ENCODE results near the gene SNORC. TPM values are rescaled to one million over a fixed set of nuclear protein-coding genes. Genes with fewer than 3 reads are reported as not detected.

The SNORC gene
- total RNA-seq, 2 experiments from 2014 or later: 0.13 to 1.4 TPM

GRCh38 chr2:232873909-232874641 is 4.0 kb downstream of the SNORC start:
- TF ChIP-seq EZH2phosphoT487 (IDR thresholded peaks at IDR 0.05; ENCODE audit: borderline replicate concordance, low read depth, low read length): no peak
- no peak for TF ChIP-seq CTCF (conservative IDR thresholded peaks at IDR 0.05; ENCODE audit: low read length)
- H3K9me3 ChIP-seq (ENCODE audit: low read length): no peaks in the 10 kb centered on the region
- ChIA-PET CTCF (ENCODE audit: unreplicated experiment) (no interaction called here), POLR2A (no interaction called here)
- DNase-seq (ENCODE audit: low spot score): no peak
- H3K4me3 ChIP-seq (ENCODE audit: low read depth, low read length, poor library complexity, severe bottlenecking): no peak overlapping the region
- H4K20me1 ChIP-seq (ENCODE audit: insufficient read depth, low read length): no peaks in the 10 kb centered on the region
- no peak overlapping the region for H3K27ac ChIP-seq (ENCODE audit: low read depth, low read length, poor library complexity, severe bottlenecking)
- no peaks in the 10 kb centered on the region for H3K9me2 ChIP-seq (ENCODE audit: insufficient read depth, low read length)
- no peaks in the 10 kb centered on the region for H3K4me1 ChIP-seq (ENCODE audit: insufficient read depth, low read length, poor library complexity, severe bottlenecking)
- H3K4me2 ChIP-seq (ENCODE audit: low read length): no peak overlapping the region
- no peaks in the 10 kb centered on the region for H3K36me3 ChIP-seq (ENCODE audit: insufficient read depth, low read length)
- no peaks in the 10 kb centered on the region for H3K79me2 ChIP-seq (ENCODE audit: insufficient read depth, low read depth, low read length)
- intact Hi-C loops (cut with micrococcal nuclease; ENCODE audit: unreplicated experiment): no loop called here
- no peak overlapping the region for H2AFZ ChIP-seq (ENCODE audit: low read length)
- BruUV-seq (replicated peaks): no TSS peak

GRCh38 chr2:232874677-232875223 is 4.7 kb downstream of the SNORC start:
- DNase-seq (ENCODE audit: low spot score): no peak
- Histone ChIP-seq H3K4me3 (ENCODE audit: low read depth, low read length, poor library complexity, severe bottlenecking) (no peak overlapping the region), H3K9me3 (ENCODE audit: low read length) (no peaks in the 10 kb centered on the region), H3K27ac (ENCODE audit: low read depth, low read length, poor library complexity, severe bottlenecking) (no peak overlapping the region), H4K20me1 (ENCODE audit: insufficient read depth, low read length) (no peaks in the 10 kb centered on the region), H3K36me3 (ENCODE audit: insufficient read depth, low read length) (no peaks in the 10 kb centered on the region), H3K79me2 (ENCODE audit: insufficient read depth, low read depth, low read length) (no peaks in the 10 kb centered on the region), H3K4me2 (ENCODE audit: low read length) (no peak overlapping the region), H3K9me2 (ENCODE audit: insufficient read depth, low read length) (no peaks in the 10 kb centered on the region), H2AFZ (ENCODE audit: low read length) (no peak overlapping the region), H3K4me1 (ENCODE audit: insufficient read depth, low read length, poor library complexity, severe bottlenecking) (no peaks in the 10 kb centered on the region)
- no peak for TF ChIP-seq EZH2phosphoT487 (IDR thresholded peaks at IDR 0.05; ENCODE audit: borderline replicate concordance, low read depth, low read length)
- TF ChIP-seq CTCF (conservative IDR thresholded peaks at IDR 0.05; ENCODE audit: low read length): no peak
- ChIA-PET CTCF (ENCODE audit: unreplicated experiment) (no interaction called here), POLR2A (no interaction called here)
- BruUV-seq (replicated peaks): no TSS peak
- intact Hi-C loops (cut with micrococcal nuclease; ENCODE audit: unreplicated experiment): no loop called here

Data from OCI-LY7 (cell line).